Astrocyte (in vitro differentiated cells and primary cell): ENCODE results near the gene KMT2C. TPM values are rescaled to one million over a fixed set of nuclear protein-coding genes. Genes with fewer than 3 reads are reported as not detected.
"Not testable (repeated sequence)": the region's sequence is repeated elsewhere in the genome, so short reads cannot be mapped to it uniquely, and the experiment has no call there.

Source experiments
- DNase-seq: peaks from one replicate; pipeline ENCODE4 v3.0.0-alpha.2; 2010; ENCODE audit warnings: low read depth
- FAIRE-seq: peaks from 2 replicates; lab custom pipeline; 2011; peaks lifted over from hg19 to GRCh38; lab: Jason Lieb, UNC
- H2AFZ ChIP-seq: 2 replicates; pipeline ENCODE4 v1.6.0; 2012; ENCODE audit warnings: low read depth, low read length, inconsistent platforms
- H3K27ac ChIP-seq: 2 replicates; pipeline ENCODE4 v1.5.1; 2011; ENCODE audit warnings: low read depth, low read length, inconsistent platforms
- H3K27me3 ChIP-seq: 2 replicates; pipeline ENCODE4 v1.6.0; 2011; ENCODE audit warnings: low read length, inconsistent platforms; ENCODE audit not compliant: insufficient read depth
- H3K36me3 ChIP-seq: 2 replicates; pipeline ENCODE4 v1.5.1; 2011; ENCODE audit warnings: low read length, inconsistent platforms; ENCODE audit not compliant: insufficient read depth
- H3K4me1 ChIP-seq: 2 replicates; pipeline ENCODE4 v1.5.1; 2011; ENCODE audit warnings: low read length, inconsistent platforms; ENCODE audit not compliant: insufficient read depth
- H3K4me2 ChIP-seq: 2 replicates; pipeline ENCODE4 v1.6.0; 2012; ENCODE audit warnings: low read length, inconsistent platforms
- H3K4me3 ChIP-seq: 2 replicates; pipeline ENCODE4 v1.5.1; 2011; ENCODE audit warnings: low read depth, mild to moderate bottlenecking, low read length, inconsistent platforms; ENCODE audit not compliant: insufficient read depth
- H3K79me2 ChIP-seq: 2 replicates; pipeline ENCODE4 v1.6.0; 2012; ENCODE audit warnings: mild to moderate bottlenecking, low read length, inconsistent platforms; ENCODE audit not compliant: insufficient read depth
- H3K9ac ChIP-seq: 2 replicates; pipeline ENCODE4 v1.6.0; 2012; ENCODE audit warnings: mild to moderate bottlenecking, low read length, inconsistent platforms
- H3K9me3 ChIP-seq: 2 replicates; pipeline ENCODE4 v1.5.1; 2012; ENCODE audit warnings: low read depth, mild to moderate bottlenecking, low read length, inconsistent platforms; ENCODE audit not compliant: insufficient read depth
- H4K20me1 ChIP-seq: 2 replicates; pipeline ENCODE4 v1.6.0; 2012; ENCODE audit warnings: low read length, inconsistent platforms; ENCODE audit not compliant: insufficient read depth
- H3K27ac Mint-ChIP-seq: one replicate; pipeline ENCODE4 v1.8.0; 2021; ENCODE audit warnings: mild to moderate bottlenecking, mixed read lengths; ENCODE audit not compliant: unreplicated experiment
- H3K27me3 Mint-ChIP-seq: one replicate; pipeline ENCODE4 v1.8.0; 2021; ENCODE audit warnings: low read depth, mixed read lengths; ENCODE audit not compliant: unreplicated experiment
- H3K36me3 Mint-ChIP-seq: one replicate; pipeline ENCODE4 v1.8.0; 2021; ENCODE audit warnings: low read depth, mixed read lengths; ENCODE audit not compliant: unreplicated experiment
- H3K4me1 Mint-ChIP-seq: one replicate; pipeline ENCODE4 v1.8.0; 2021; ENCODE audit warnings: low read depth, mixed read lengths; ENCODE audit not compliant: unreplicated experiment
- H3K4me3 Mint-ChIP-seq: one replicate; pipeline ENCODE4 v1.8.0; 2021; ENCODE audit warnings: mild to moderate bottlenecking, moderate library complexity, mixed read lengths; ENCODE audit not compliant: unreplicated experiment
- H3K9me3 Mint-ChIP-seq: one replicate; pipeline ENCODE4 v1.8.0; 2021; ENCODE audit warnings: mild to moderate bottlenecking, mixed read lengths; ENCODE audit not compliant: unreplicated experiment
- CTCF ChIP-seq: IDR thresholded peaks from 2 replicates; pipeline ENCODE4 v1.5.1; 2011; ENCODE audit warnings: low read depth, mild to moderate bottlenecking, inconsistent platforms, low read length, moderate library complexity; ENCODE audit not compliant: insufficient read depth
- EZH2 ChIP-seq: IDR thresholded peaks from 2 replicates; pipeline ENCODE4 v1.6.1; 2012; ENCODE audit warnings: mild to moderate bottlenecking, low read length, inconsistent platforms; ENCODE audit not compliant: insufficient read depth
- total RNA-seq: library from RNA; stranded (reverse); gene quantifications from 2 replicates; pipeline ENCODE4 v1.2.1, GENCODE V29; 2021

KMT2C gene
- total RNA-seq, 1 donor from 2014 or later, result 59.0 TPM

GRCh38 chr7:152383341-152384234 is 52.2 kb downstream of the KMT2C start:
- Histone ChIP-seq H2AFZ (no peak overlapping the region), H3K4me3 (no peak overlapping the region), H3K4me2 (peak overlapping the region; percentile 34), H3K9ac (no peak overlapping the region), H4K20me1 (peaks cover 61% of the 10 kb centered on the region), H3K4me1 (peaks cover 8% of the 10 kb centered on the region), H3K79me2 (peaks cover 86% of the 10 kb centered on the region), H3K36me3 (no peaks in the 10 kb centered on the region), H3K27me3 (no peaks in the 10 kb centered on the region), H3K9me3 (peaks cover 2% of the 10 kb centered on the region), H3K27ac (no peak overlapping the region)
- Mint-ChIP-seq H3K9me3 (no peaks in the 10 kb centered on the region), H3K4me3 (no peak overlapping the region), H3K27me3 (no peaks in the 10 kb centered on the region), H3K27ac (no peak overlapping the region), H3K36me3 (no peaks in the 10 kb centered on the region), H3K4me1 (peaks cover 8% of the 10 kb centered on the region)
- DNase-seq, result peak; percentile 94
- no peak for TF ChIP-seq CTCF
- no peak for TF ChIP-seq EZH2
- no peak for FAIRE-seq

- peaks cover 8% of the 10 kb centered on the region for H3K4me1 Mint-ChIP-seq
- H3K27ac Mint-ChIP-seq, result no peak overlapping the region
- peaks cover 4% of the 10 kb centered on the region for H3K9me3 Mint-ChIP-seq
- H3K36me3 ChIP-seq, result no peaks in the 10 kb centered on the region
- no peaks in the 10 kb centered on the region for H3K27me3 ChIP-seq
- peaks cover 61% of the 10 kb centered on the region for H4K20me1 ChIP-seq
- FAIRE-seq (no peak), DNase-seq (no peak)
- H3K27me3 Mint-ChIP-seq, result no peaks in the 10 kb centered on the region
- H3K9me3 ChIP-seq, result peaks cover 5% of the 10 kb centered on the region
- H3K79me2 ChIP-seq, result peaks cover 85% of the 10 kb centered on the region
- no peak overlapping the region for H2AFZ ChIP-seq
- H3K4me3 ChIP-seq, result no peak overlapping the region
- H3K4me2 ChIP-seq, result no peak overlapping the region
- H3K4me1 ChIP-seq, result peaks cover 8% of the 10 kb centered on the region
- H3K27ac ChIP-seq, result no peak overlapping the region
- H3K4me3 Mint-ChIP-seq, result no peak overlapping the region
- TF ChIP-seq EZH2, result no peak
- TF ChIP-seq CTCF, result no peak
- no peaks in the 10 kb centered on the region for H3K36me3 Mint-ChIP-seq
- H3K9ac ChIP-seq, result no peak overlapping the region
Observed at GRCh38 chr7:152382244-152382643, 53.6 kb downstream of the KMT2C start.

- Histone ChIP-seq H3K79me2 (peaks cover 85% of the 10 kb centered on the region), H4K20me1 (peaks cover 64% of the 10 kb centered on the region)
- not testable (repeated sequence) for H3K4me1 ChIP-seq, H3K4me2 ChIP-seq, H3K4me3 ChIP-seq, H3K36me3 ChIP-seq, H3K27me3 Mint-ChIP-seq, DNase-seq, H3K4me3 Mint-ChIP-seq, H3K27ac ChIP-seq, H2AFZ ChIP-seq, FAIRE-seq, H3K9ac ChIP-seq, H3K9me3 ChIP-seq, H3K27me3 ChIP-seq, H3K4me1 Mint-ChIP-seq, H3K36me3 Mint-ChIP-seq, H3K27ac Mint-ChIP-seq
- peaks cover 12% of the 10 kb centered on the region for H3K9me3 Mint-ChIP-seq
Observed at GRCh38 chr7:152380931-152381578, 54.7 kb downstream of the KMT2C start.

GRCh38 chr7:152378497-152378896 is 57.3 kb downstream of the KMT2C start:
- not testable (repeated sequence) for H3K4me1 Mint-ChIP-seq, H3K27ac Mint-ChIP-seq, H3K4me3 Mint-ChIP-seq, DNase-seq, H3K27me3 Mint-ChIP-seq, H3K4me1 ChIP-seq, H3K9ac ChIP-seq, H3K4me2 ChIP-seq, H2AFZ ChIP-seq, H3K27me3 ChIP-seq, H3K9me3 ChIP-seq, H3K27ac ChIP-seq, H3K4me3 ChIP-seq, H3K36me3 ChIP-seq, FAIRE-seq, H3K36me3 Mint-ChIP-seq
- peaks cover 72% of the 10 kb centered on the region for H4K20me1 ChIP-seq
- H3K9me3 Mint-ChIP-seq, result peaks cover 12% of the 10 kb centered on the region
- peaks cover 92% of the 10 kb centered on the region for H3K79me2 ChIP-seq
